DOHH2 (cell line): Measurements from ENCODE around the gene PLXND1.

Experiments
- H3F3A ChIP-seq: fragments of 200-600 bp; sonication (generic), shearing (Covaris generic); 2 replicates; pipeline ENCODE4 v1.6.0; 2016; ENCODE audit warnings: antibody characterized with exemption, mild to moderate bottlenecking; ENCODE audit not compliant: control insufficient read depth, insufficient read depth
- H3K27ac ChIP-seq: fragments of 200-600 bp; sonication (generic); 2 replicates; pipeline ENCODE4 v1.5.1; 2014; ENCODE audit warnings: low read depth, mild to moderate bottlenecking, low read length, moderate library complexity
- H3K27me3 ChIP-seq: fragments of 200-600 bp; sonication (generic); 2 replicates; pipeline ENCODE4 v1.6.1; 2014; ENCODE audit warnings: mild to moderate bottlenecking, low read length, mixed read lengths; ENCODE audit not compliant: control insufficient read depth
- H3K36me3 ChIP-seq: fragments of 200-600 bp; sonication (generic); 2 replicates; pipeline ENCODE4 v1.6.1; 2014; ENCODE audit warnings: mild to moderate bottlenecking, low read length, moderate library complexity, mixed read lengths; ENCODE audit not compliant: control insufficient read depth
- H3K4me1 ChIP-seq: fragments of 200-600 bp; sonication (generic); 2 replicates; pipeline ENCODE4 v1.6.1; 2014; ENCODE audit warnings: mild to moderate bottlenecking, low read length, mixed read lengths; ENCODE audit not compliant: control insufficient read depth
- H3K4me2 ChIP-seq: fragments of 200-600 bp; sonication (generic); 2 replicates; pipeline ENCODE4 v1.6.0; 2014; ENCODE audit warnings: mild to moderate bottlenecking, low read length, moderate library complexity
- H3K4me3 ChIP-seq: fragments of 200-600 bp; sonication (generic); 2 replicates; pipeline ENCODE4 v1.5.1; 2014; ENCODE audit warnings: mild to moderate bottlenecking, low read length, mixed read lengths
- H3K79me2 ChIP-seq: fragments of 200-600 bp; sonication (generic); 2 replicates; pipeline ENCODE4 v1.6.1; 2014; ENCODE audit warnings: mild to moderate bottlenecking, low read length, mixed read lengths; ENCODE audit not compliant: control insufficient read depth
- H3K9me2 ChIP-seq: fragments of 200-600 bp; sonication (generic); replicated peaks from 2 replicates; pipeline ENCODE4 v1.6.1; 2014; ENCODE audit warnings: mild to moderate bottlenecking, low read length, mixed read lengths; ENCODE audit not compliant: control insufficient read depth
- H3K9me3 ChIP-seq: fragments of 200-600 bp; sonication (generic); 2 replicates; pipeline ENCODE4 v1.6.1; 2014; ENCODE audit warnings: antibody characterized with exemption, low read length, mixed read lengths; ENCODE audit not compliant: control insufficient read depth, insufficient read depth
- H4K20me1 ChIP-seq: fragments of 200-600 bp; sonication (generic); 2 replicates; pipeline ENCODE4 v1.6.0; 2014; ENCODE audit warnings: low read depth, mild to moderate bottlenecking, antibody characterized with exemption, low read length, moderate library complexity; ENCODE audit not compliant: control insufficient read depth, insufficient read depth
- EZH2phosphoT487 ChIP-seq: fragments of 200-600 bp; sonication (generic); IDR thresholded peaks from 2 replicates; pipeline ENCODE4 v1.6.1; 2017; ENCODE audit warnings: borderline replicate concordance, mild to moderate bottlenecking, antibody characterized with exemption, low read length, moderate library complexity, mixed read lengths
- TF ChIP-seq, protein P1 (sequence below): fragments of 200-600 bp; sonication (generic); IDR thresholded peaks from one replicate; pipeline ENCODE4 v1.5.1; 2014; ENCODE audit warnings: antibody characterized with exemption, mild to moderate bottlenecking, low read depth, low read length; ENCODE audit not compliant: poor library complexity, severe bottlenecking

Gene PLXND1

DNA sequence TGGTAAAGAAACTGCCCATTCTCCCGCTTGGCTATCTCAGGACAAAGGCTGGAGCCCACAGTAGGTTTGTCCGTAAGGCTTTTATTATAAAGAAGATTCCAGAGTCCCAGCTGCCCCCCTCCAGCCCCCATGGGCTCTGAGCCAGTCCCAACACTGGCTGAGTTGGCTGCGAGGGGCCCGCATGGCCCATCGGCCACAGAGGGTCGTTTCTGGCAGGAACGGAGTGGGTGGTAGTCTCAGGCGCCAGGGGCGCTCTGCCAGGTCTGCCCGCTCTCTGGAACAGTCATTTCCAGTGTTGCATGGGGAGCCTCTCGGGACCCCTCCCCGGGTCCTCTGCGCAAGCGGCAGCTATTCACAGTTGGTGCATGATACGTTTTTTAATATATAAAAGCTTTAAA, 51.3 kb downstream of the PLXND1 start:
- Histone ChIP-seq H3K4me1 (peaks cover 14% of the 10 kb centered on the region), H3K4me3 (no peak overlapping the region), H3K27me3 (peaks cover 4% of the 10 kb centered on the region; the same call in 1 of the 2 replicates)

DNA sequence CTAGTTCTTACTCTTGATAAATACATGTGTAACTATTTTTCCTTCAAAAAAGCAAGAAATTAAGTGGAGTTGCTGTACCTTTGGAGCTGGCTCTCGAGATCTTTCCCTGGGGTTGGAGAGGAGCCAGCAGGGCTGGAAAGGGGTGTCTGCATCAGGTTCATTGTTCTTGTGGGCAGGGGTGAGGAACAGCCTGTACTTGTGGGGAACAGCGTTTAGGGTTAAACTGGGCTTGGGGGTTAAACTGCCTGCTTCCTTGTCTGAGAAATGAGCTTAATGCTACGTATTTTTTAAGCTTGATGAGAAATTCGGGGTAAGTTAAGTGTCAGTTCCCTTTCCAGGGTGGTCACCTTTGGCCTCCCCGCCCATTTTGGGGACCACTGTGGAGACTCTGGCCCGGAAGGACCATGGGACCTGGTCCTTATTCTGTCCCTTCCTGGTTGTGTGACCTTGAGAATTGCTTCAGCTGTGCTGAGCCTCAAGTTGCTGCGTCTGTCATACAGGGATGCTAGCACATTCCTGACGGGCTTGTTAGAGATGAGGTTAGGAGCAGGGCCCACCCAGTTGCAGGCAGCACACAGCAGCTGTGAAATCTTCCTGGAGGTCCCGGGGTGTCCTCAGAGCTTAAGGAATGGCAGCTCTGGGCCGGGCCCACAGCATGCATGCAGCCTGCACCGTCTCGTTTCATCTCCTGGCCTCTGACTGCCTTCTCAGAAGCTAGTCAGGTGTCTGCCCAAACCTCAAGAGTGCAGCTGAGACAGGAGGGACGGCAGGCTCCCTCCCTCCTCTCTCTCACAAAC, 51.9 kb downstream of the PLXND1 start:
- Histone ChIP-seq H3K27ac (no peak overlapping the region), H3K79me2 (no peaks in the 10 kb centered on the region), H4K20me1 (no peaks in the 10 kb centered on the region), H3K4me1 (peaks cover 14% of the 10 kb centered on the region), H3K4me3 (no peak overlapping the region), H3K36me3 (no peaks in the 10 kb centered on the region), H3K27me3 (peaks cover 4% of the 10 kb centered on the region; the same call in 1 of the 2 replicates), H3K9me2 (no peaks in the 10 kb centered on the region), H3K4me2 (no peak overlapping the region), H3K9me3 (no peaks in the 10 kb centered on the region), H3F3A (no peaks in the 10 kb centered on the region)
- TF ChIP-seq, protein P1, sequence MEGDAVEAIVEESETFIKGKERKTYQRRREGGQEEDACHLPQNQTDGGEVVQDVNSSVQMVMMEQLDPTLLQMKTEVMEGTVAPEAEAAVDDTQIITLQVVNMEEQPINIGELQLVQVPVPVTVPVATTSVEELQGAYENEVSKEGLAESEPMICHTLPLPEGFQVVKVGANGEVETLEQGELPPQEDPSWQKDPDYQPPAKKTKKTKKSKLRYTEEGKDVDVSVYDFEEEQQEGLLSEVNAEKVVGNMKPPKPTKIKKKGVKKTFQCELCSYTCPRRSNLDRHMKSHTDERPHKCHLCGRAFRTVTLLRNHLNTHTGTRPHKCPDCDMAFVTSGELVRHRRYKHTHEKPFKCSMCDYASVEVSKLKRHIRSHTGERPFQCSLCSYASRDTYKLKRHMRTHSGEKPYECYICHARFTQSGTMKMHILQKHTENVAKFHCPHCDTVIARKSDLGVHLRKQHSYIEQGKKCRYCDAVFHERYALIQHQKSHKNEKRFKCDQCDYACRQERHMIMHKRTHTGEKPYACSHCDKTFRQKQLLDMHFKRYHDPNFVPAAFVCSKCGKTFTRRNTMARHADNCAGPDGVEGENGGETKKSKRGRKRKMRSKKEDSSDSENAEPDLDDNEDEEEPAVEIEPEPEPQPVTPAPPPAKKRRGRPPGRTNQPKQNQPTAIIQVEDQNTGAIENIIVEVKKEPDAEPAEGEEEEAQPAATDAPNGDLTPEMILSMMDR, result no peak
- TF ChIP-seq EZH2phosphoT487, result no peak

More for the DNA sequence above, 51.3 kb downstream of the PLXND1 start:
- Histone ChIP-seq H3K4me2 (no peak overlapping the region), H3K27ac (no peak overlapping the region), H4K20me1 (no peaks in the 10 kb centered on the region), H3K79me2 (no peaks in the 10 kb centered on the region), H3F3A (no peaks in the 10 kb centered on the region), H3K36me3 (no peaks in the 10 kb centered on the region), H3K9me3 (no peaks in the 10 kb centered on the region), H3K9me2 (no peaks in the 10 kb centered on the region)
- TF ChIP-seq EZH2phosphoT487, result no peak
- TF ChIP-seq, protein P1, result no peak

DNA sequence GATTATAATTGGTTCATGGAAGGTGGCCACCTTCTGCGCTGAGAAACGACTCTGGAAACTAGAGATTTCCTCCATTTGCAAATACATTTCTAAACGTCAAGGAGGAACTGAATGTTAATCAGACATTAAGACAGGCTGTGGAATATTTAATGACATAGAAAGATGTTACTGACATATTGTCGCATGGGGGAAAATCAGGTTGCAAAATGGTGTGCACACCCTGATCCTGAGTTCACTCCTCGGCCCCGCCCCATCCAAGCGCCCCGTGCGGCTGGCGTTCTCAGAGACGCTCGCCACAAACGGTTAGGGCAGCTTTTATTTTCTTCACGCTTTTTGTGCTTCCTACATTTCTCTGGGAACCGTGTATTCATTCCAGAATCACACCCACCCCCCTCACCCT, 52.8 kb downstream of the PLXND1 start:
- TF ChIP-seq EZH2phosphoT487, result no peak
- TF ChIP-seq, protein P1, result no peak
- Histone ChIP-seq H4K20me1 (no peaks in the 10 kb centered on the region), H3K79me2 (no peaks in the 10 kb centered on the region), H3F3A (no peaks in the 10 kb centered on the region), H3K36me3 (no peaks in the 10 kb centered on the region), H3K27ac (no peak overlapping the region), H3K4me3 (no peak overlapping the region), H3K4me1 (peaks cover 5% of the 10 kb centered on the region), H3K9me3 (no peaks in the 10 kb centered on the region), H3K4me2 (no peak overlapping the region), H3K27me3 (peaks cover 4% of the 10 kb centered on the region; the same call in 1 of the 2 replicates), H3K9me2 (no peaks in the 10 kb centered on the region)
